ENCODE data around the gene PDE4D.

Gene PDE4D

DNA sequence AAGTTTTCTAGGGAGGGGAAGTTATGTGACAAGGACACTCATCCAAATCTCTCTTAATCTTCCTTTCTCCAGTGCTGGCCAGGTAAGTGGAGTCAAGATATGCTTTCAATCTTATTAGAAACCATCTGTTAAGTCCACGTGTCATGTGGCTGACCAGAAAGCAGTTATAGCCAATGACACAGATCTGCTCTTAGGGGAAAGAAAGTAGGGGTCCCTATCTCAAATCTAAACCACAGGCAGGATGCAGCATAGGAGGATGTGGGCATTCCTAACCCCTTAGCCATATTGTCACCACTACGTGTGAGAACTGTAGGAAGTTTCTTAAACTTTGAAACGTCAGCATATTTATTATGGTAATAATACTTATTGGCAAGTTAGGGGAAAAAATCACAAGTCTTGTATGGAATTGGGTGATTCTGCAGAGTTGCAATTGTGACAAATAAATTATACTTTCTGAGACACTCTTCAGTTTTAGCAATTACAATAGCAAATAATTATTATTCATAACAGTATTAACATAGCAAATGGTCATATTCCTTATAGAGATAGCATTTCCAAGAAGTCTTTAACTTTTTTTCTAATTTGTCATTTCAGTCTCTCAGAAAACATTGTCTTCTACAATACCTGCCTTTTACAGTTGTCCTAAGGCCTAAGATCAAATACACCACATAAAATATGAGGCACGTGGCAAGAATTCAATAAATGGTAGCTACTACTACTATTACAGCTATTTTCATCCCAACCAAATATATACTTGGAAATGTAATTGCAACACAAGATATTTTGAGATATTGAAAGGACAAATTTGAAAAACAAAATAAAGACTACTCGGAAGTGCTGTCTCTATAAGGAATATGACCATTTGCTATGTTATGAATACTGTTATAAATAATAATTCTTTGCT is 236.9 kb downstream of the PDE4D start:
- DNase-seq (ENCODE audit: low spot score): no peak

DNA sequence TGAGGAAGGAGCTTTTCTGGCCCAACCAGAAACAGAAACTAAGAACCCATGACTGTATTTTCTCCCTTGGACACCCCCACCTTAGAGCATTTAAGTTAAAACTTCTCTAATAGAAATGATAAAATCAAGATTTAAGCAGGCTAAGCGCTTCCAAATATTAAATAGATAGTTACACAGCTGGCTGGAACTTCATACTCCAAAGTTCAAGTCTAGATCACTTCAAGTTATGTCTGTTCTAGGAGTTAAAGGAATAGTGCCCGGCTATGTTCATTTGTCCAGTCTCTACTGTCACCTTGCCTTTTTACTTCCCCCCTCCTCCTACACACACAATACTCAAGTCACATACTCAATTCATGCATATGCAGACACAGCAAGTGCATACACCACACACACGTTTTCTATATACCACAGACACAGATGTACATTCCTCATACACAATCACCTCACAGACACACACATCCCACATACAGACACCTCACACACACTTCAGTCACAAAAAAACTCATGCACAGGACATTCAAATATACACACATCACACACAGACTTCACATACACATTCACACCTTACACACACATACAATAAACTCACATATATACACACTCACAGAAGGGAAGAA is 237.7 kb downstream of the PDE4D start:
- DNase-seq (ENCODE audit: low spot score): no peak

DNA sequence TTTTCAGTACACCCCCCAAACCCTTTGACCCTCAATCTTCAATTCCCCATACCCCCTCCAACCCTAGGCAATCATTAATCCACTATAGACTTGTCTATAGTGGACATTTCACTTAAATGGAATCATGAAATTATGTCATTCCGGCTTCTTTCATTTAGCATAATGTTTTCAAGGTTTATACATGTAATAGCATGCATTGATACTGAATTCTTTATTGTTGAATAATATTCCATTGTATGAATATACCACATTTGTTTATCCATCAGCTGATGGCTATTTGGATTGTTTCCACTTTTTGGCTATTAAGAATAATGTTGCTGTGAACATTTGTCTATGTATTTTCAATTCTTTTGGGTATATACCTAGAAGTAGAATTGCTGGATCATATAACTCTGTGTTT is 238.8 kb downstream of the PDE4D start:
- DNase-seq (ENCODE audit: low spot score): no peak

DNA sequence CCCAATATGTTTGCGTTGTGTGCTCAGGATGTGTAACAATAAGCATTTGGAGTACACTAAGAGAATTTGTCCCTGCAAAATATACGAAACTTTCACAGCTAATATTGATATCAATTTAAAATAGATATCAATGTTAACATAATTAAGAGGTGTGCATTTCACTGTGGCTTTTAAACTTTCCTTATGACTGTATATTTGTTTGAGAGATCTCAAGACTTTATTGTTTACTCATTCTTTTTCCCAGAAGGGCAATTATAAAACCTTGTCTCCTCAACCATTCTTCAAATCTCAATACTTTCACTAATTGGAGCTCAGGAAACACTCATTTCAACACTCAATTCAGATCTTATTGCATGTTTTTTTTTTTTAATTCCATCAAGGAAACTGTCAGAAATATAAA is 241.1 kb downstream of the PDE4D start:
- no peak for DNase-seq (ENCODE audit: low spot score)

DNA sequence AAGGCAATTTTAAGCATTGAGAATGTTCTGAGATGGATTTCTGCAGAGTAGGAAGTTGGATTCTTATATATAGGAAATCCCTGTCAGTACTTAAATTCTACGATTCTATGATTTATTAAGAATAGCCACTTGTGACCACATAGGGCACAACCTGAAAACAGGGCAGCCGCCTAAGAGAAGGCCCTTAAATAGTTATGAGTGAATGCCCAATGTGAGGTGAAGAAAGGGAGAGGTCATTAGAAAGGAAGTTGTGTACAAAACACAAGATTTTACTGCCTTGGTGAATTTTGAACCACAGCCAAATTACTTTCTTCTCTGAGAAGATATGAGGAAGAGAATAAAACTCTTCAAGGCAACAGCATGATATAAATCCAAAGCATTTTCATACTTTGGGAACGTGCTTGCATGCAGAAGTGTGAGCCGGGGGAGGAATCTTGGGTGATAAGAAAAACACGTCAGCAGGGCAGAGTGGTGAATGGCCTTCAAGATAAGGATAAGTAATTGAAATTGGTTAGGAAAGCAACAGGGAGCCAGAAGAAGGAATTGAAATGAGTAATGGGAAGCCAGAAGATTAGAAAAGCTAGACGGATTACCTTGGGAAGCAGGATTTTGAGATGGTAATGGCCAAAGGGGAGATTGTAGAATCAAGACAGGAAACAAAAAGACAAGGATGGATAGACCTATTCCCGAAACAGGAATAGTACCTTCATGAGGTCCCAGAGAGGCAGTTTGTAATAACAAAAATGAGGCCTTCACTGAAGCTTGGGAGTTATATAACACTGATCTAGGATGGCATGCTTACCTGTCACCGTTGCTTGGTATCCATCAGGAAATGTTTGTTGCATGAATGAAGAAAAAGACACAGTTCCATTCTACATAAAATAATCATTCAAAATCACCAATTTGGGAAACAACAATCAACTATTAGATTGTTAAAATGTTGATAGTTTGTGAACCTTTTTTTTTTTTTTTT is 244.3 kb downstream of the PDE4D start:
- no peak for DNase-seq (ENCODE audit: low spot score)

DNA sequence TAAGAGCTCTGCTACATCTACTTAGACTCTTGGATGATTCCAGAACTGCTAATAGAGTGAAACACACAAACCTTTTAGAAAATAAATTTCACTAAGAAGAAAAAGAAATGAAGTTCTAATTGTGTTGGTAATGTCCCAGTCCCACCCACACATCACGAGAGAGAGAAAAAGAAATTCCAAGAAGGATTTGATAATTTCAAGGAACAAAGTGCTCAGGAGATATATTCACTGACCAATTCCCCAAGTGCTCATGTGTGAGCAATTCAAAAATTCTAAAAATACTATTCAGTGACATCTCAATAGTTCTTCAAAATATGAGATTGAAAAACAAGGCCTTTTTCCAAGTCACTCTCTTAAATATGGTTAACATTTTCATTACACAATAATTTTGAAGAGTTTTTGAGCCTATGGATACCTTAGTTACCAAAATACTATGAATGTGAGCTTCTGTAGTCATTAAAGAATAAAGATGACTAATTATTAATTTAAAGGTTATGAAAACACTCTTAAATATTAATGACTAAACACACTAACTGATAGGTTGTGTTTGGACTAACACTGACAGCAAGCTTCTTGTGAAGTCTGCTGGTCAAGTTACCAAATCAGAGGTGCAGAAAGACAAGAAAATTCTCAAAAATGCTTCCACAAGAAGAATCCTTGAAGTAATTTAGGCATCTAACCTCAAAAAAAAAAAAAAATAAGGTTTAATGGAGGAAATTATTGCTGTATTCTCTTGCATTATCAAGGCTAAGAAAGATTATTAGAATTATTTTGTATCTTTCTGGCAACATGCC is 245.3 kb downstream of the PDE4D start:
- no peak for DNase-seq (ENCODE audit: low spot score)

DNA sequence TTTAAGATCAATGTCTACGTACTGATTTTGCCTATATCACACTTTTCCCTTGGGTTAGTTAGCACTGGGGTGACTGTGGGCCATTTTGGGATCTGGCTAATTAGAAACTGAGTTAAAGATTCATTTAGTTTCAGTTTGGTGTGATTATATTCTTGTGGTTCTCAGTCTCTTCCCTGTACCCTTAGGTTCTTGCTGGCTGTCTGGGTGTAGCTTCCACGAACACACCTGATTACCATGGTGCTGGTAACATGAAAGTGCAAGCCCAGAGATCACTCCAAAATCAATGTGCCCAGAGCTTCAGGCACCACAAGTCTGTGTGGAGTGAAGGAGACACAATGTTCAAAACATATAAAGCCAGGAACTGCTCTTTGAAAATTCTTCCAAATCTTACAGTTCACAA is 248.1 kb downstream of the PDE4D start:
- DNase-seq (ENCODE audit: low spot score): no peak

DNA sequence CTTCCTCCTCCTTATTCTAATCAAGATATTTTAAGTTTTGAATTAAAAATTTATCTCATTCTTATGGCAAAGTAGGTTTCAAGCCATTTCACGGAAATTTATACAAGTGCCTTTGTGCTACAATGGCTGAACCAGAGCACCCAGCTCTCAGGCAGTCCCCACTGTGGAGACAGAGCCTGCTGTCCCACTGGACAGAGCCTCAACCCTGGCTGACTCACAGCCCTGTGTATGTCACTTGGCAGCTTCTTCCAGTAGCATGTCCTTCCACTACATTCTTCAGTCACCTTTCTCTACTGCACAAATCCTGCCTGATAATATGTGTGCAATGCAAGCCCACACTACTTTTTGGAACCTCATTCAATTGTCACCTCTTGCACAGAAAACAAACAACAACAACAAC is 253.1 kb downstream of the PDE4D start:
- no peak for DNase-seq (ENCODE audit: low spot score)

DNA sequence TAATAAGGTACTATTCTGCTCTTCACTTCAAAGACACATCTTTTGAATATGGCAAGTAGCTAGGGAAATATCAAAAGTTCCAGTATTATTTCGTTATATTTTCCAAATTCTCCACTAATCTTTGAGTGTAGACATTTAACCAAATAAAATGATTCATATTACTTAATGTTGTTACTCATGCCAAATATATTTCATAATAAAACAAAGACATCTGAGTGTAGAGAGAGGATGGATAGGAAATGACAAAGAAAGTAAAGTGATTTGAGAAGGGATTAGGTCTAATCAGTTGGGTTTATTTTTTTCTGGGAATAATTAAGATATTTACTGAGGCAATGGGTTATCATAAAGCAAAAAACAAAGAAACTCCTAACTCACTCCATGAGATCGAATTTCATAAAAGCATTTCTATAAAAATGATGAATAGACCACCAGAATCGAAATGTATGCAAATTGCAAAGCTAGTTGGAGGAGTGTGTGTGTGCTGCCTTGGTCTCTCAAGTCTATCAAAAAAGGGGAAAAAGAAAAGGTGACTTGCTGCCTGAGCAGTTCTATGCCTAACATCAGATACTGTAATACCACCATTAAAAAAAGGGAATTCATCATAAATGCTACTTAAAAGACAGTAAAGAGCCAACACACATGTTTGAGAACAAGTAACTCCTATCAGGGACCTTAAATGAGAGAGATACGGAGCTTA is 255.5 kb downstream of the PDE4D start:
- DNase-seq (ENCODE audit: low spot score): no peak

DNA sequence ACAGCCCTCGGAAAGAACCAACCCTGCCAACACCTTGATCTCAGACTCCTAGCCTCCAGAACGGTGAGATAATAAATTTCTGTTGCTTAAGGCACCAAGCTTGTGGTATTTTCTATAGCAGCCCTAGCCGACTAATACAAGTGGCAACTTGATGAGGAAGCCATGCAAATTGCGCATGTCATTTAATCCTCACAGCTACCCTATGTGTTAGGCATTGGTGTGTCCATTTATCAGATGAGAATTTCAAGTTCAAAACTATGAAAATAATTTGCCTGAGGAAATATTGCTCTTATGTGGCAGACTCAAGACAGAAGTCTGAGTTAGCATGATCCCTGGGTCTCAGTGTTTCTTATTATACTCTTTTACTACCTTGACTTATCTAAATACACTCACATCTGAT is 264.0 kb downstream of the PDE4D start:
- no peak for DNase-seq (ENCODE audit: low spot score)

DNA sequence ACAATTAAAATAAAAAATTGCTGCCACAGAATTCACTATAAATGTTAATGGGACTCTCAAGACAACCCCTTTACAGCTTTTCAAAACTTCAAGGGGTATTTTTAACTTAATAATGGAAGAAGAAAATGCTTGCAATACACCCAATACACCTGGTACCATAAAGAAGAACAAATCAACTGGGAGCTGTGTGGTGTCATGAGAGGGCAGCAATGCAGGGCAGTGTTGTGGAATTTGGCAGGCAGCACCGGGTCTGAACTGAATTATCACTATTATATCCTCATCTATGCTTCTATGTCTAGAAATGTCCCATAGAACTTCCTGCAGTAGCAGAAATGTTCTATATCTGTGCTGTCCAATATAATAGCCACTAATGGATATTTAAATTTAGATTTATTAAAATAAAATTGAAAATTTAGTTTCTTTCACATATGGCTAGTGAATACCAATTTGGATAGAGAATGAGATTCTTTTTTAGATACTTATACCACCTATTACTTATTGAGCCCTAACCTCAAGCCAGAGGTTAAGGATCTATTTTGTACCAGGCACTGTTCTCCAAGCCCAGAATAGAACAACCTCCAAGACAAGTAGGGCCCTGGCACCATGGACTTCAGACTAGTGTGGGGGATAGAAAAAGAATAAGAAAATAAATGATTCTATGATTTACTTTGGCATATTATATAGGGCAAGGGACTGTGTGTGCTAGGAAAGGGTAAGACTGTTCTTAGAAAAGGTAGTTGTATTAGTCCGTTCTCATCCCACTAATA is 265.3 kb downstream of the PDE4D start:
- no peak for DNase-seq (ENCODE audit: low spot score)

DNA sequence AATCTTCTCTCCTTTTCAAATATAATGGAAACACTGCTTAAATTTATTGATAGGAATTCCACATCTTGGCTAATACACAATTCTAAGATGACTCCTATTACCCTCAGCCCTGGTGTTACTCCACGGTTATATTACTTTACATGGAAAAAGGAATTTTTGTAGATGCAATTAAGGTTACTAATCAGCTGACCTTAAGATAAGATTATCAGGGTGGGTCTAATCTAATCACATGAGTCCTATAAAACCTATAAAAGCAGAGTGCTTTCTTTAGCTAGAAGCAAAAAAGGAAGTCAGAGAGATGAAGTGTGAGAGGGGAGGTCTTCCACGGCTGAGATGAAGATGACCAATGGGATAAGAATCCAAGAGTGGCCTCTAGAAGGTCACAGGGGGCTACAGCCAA is 268.6 kb downstream of the PDE4D start:
- DNase-seq (ENCODE audit: low spot score): no peak

DNA sequence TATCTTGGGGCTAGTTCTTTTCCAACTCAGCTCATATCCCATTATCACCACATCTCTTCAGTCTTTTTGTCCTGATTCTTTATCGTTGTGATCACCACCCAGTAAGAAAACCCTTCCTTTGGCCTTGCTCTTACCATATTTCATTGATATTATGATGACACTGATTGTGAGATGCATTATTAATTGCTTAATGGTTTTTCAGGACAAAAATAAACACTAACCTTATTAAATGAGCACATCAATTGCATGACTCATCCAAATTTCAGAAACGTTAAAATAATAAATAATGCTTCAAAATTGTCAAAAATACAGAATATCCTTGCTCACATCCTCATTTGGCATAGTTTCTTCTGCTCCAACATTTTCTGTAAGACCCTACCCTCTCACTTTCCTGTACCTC is 270.7 kb downstream of the PDE4D start:
- DNase-seq (ENCODE audit: low spot score): no peak

DNA sequence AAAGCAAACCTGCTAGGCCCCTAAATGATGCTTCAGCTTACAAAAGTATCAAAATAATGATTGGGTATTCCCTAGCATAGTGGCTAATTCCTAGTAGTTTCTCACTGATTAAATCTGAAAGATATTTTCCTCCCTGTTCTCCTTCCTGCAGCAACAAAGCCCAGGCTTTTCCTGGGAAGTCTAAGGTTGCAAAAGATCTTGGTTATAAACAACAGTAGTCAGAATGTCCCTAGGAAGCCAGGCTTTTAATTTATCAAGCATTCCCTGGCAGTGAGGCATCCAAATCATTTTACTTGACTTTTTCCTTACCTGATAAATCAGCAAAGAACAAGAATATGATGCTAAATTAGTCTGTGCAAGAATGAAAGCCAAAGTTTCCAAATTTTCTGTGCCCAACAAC is 272.0 kb downstream of the PDE4D start:
- DNase-seq (ENCODE audit: low spot score): no peak

DNA sequence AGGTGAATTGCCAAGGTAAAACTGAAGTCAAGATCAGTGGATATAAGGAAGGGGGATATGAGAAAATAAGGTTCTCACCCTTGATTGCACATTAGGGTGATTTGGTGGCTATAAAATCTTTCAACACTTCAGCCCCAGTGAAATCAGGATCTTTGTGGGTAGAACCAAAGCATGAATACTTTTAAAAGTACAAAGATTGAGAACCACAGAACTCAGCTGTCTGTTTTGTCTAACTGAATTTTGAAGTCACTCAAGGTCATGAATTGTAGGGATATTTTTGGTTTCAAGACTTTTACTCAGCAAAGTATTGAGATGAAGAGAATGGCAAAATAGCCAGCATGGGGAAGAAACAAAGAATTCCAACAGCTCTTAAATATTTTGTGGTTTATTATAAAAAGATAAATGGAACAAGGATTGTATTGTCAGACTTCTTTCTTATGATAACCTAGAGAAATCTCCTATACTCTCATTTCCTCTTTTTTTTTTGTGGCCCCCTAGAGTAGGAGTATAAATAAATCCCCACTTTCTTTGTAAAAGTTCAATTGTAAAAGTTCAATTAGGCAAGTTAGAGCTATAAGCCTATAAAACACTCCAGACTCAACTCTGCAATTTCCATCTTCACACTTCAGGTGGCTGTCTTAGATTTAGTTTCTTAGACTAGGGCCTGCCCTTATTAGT is 272.9 kb downstream of the PDE4D start:
- no peak for DNase-seq (ENCODE audit: low spot score)

DNA sequence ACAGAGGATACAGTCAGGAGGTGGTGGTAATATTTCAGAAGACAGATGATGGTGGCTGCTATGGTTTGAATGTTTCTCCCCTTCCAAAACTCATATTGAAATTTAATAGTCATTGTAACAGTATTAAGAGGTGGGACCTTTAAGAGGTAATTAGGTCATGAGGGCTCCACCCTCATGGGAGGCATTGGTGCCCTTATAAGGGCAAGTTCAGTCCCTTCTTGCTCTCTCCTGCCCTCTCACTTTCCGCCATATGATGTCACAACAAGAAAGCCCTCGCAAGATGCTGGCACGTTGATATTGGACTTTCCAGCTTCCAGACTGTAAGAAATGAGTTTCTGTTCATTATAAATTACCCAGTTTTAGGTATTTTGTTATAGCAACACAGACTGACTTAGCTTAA is 274.9 kb downstream of the PDE4D start:
- DNase-seq (ENCODE audit: low spot score): no peak

DNA sequence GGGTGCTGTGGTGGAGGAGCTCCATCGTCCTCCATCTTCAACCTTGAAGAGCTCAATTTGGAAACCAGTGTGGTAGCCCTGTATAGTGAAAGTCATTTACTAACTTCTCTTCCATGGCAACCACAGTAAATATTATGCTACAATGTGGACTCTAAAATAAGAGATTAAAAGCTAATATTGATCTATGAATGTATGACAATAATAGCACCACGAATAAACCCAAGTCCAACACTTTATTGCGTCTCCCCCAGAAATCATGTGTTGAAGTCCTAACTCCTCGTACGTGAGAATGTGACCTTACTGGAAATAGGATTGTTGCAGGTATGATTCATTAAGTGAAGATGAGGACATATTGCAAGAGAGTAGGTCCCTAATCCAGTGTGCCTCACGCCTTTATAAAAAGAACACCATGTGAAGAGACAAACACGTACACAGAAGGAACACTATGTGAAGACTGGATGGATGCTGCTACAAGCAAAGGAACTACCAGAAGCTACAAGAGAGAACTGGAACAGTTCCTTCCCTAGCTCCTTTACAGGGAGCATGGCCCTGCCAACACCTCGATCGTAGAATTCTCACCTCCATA is 276.2 kb downstream of the PDE4D start:
- no peak for DNase-seq (ENCODE audit: low spot score)

DNA sequence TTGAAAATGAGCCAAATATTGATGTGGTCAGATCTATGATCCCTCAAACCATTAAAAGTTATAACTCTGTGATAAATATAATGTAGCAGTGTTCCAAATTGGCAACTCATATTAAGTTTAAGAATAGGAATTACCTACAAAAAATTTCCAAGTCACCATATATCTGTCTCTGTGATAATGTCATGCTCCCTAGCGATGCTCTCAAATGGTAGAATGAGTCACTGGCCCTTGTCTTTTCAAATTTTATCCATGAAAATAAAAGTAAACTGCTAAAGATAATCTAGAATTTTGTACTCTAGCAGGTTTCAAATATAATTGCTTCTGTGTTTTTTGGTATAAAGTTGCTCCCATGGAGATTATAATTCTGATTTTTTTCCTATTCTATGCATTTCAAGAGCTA is 277.1 kb downstream of the PDE4D start:
- no peak for DNase-seq (ENCODE audit: low spot score)

DNA sequence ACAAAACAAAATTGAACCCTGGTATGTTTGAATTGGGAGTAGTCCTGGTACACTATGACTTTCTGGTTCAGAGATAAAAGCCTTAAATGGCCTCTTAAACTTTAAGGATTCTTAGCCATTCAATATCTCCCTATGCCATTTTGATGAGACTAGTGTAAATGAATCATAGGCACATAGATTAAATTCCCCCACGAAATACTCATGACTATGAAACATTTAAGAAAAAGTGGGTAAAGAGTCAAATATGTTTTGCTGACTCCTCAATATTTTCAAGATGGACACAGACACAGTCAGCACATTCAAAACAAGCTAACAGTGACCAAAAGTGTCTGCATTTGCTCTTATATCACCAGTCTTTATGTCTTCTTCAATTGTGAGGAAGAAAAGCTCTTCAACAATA is 278.3 kb downstream of the PDE4D start:
- DNase-seq (ENCODE audit: low spot score): no peak

All from SK-N-DZ (cell line).